ENCODE measurements around the gene CYP3A7.
"Not testable (repeated sequence)": the region's sequence is repeated elsewhere in the genome, so short reads cannot be mapped to it uniquely, and the experiment has no call there.

The CYP3A7 gene

DNA sequence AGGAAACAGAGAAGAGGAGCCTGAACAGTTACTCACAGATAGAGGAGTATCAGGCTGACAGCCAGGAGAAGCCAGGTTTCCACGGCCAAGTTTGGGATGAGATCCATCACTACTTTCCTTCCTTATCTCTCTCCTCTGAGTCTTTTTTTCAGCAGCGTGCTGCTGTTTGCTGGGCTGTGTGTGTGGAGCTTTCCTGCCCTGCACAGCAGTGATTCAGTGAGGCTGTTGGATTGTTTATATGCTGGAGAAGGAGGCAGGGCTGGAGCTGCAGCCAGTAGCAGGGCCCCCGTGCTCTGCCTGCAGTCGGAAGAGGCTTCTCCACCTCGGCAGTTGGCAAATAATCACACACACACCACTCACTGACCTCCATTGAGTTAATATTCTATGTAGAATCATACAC is at the start of gene CYP3A7:
CYP3A7 (minus strand) TSS at position 210 of the 400 bp plus-strand sequence; CDS start at position 107, 103 bp downstream.
- peak; percentile 80 for DNase-seq

- peak; percentile 39 for DNase-seq
These were observed 49.0 kb upstream of the CYP3A7 start, which contains the start of gene CYP3A4 for GRCh38 chr7:99784007-99784406. CYP3A4 (minus strand) TSS chr7:99784184; CDS start chr7:99784081, 103 bp downstream.

- no peak for DNase-seq
These were observed 47.3 kb upstream of the CYP3A7 start for GRCh38 chr7:99782012-99782953.

DNA sequence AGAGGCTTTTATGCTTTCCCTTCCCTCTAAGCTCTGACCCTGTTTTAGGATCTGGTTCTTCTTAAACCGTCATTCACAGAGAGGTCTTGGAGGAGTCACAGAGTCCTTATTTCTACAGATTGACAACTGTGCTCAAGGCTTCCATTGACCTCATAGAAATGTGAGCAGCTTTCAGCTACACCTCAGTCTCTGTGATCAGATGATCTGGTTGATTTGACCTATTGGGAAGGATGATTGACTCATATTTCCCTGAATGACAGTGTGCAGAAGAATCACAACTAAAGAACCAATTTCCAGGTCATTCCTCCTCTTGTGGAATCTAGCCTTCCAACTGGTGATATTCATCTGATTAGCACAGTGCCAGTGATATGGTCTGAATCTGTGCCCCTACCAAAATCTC is 45.6 kb upstream of the CYP3A7 start:
- DNase-seq = no peak

DNA sequence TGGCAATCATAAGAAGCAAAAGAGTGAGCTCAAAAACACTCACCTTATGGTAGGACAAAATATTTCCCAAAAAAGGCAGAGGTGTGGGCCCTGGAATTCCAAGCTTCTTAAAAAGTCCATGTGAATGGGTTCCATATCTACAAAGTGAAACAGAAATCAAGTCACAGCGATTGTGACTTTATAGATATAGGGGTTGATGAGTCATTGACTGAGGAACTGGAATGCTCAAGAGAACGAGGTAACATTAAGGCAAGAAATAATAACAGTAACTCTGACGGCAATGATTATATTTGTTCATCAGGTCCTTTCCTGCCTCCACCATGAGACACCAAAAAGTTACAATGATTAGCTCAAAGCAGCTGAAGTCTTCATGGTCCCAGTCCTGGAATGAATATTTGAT is 45.0 kb upstream of the CYP3A7 start:
- DNase-seq = no peak

GRCh38 chr7:99778880-99779279 is 43.9 kb upstream of the CYP3A7 start:
- no peak for DNase-seq

GRCh38 chr7:99773395-99773794 is 38.4 kb upstream of the CYP3A7 start:
- not testable (repeated sequence) for DNase-seq

DNA sequence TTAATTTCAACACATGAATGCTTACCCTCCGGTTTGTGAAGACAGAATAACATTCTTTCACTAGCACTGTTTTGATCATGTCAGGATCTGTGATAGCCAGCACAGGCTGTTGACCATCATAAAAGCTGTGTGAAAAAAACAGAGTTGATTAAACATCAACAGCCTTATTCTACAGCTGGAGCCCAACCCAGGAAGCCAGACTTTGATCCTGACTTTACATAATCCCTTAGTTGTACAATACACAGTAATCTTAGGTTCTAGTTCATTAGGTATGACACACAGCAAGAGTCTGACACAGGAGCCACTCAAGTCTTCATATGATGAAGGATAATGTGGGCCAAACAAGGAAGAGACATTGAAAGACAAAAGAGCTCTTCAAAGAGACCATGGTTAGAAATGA is 37.6 kb upstream of the CYP3A7 start:
- DNase-seq = no peak

- not testable (repeated sequence) for DNase-seq
These were observed 34.5 kb upstream of the CYP3A7 start for GRCh38 chr7:99769494-99769893.

DNA sequence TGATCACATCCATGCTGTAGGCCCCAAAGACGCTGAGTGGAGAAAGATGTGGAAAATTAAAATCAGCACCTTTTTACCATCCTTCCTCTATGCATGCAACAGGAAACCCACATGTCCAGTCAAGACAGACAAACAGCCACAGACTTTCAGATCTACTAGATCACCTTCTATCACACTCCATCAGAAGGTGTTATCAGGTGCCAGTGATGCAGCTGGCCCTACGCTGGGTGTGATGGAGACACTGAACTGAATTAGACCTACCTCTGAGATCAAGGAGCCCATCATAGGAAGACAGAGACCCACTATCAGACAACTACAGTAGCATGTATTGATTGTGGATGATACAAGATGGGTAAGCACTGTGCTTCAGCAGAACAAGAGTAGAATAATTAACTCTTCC is 33.5 kb upstream of the CYP3A7 start:
- DNase-seq = no peak

GRCh38 chr7:99767662-99768061 is 32.7 kb upstream of the CYP3A7 start:
- DNase-seq = no peak

- peak; percentile 38 for DNase-seq
These were observed 31.6 kb upstream of the CYP3A7 start for GRCh38 chr7:99766484-99767099.

- no peak for DNase-seq
These were observed 29.5 kb upstream of the CYP3A7 start for GRCh38 chr7:99764478-99764877.

- peak; percentile 98 for DNase-seq
These were observed 27.8 kb upstream of the CYP3A7 start for GRCh38 chr7:99762680-99763327.

DNA sequence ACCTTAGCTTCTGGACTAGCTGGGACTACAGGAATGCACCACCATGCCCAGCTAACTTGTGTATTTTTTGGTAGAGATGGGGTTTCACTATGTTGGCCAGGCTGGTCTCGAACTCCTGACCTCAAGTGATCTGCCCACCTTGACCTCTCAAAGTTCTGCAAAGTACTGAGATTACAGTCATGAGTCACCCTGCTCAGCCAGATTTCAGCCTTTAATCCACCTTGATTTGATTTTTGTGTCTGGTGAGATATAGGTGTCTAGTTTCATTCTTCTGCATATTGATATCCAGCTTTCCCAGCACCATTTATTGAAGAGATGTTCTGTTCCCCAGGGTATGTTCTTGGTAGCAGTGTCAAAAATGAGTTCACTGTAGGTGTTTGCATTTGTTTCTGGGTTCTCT is 20.1 kb upstream of the CYP3A7 start:
- no peak for DNase-seq

DNA sequence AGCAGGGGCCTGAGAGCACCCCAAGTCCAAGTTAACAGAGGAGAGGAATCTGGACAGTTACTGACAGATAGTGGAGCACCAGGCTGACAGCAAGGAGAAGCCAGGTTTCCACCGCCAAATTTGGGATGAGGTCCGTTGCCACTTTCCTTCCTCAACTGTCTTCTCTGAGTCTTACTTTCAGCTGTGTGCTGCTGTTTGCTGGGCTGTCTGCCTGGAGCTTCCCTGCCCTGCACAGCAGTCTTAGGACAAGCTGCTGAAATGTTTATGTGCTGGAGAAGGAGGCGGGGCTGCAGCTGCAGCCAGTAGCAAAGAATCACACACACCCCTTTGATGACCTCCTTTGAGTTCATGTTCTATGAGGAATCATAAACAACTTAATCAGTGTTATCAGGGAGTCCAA is 17.4 kb upstream of the CYP3A7 start:
- DNase-seq = peak; percentile 31

- DNase-seq = not testable (repeated sequence)
These were observed 16.5 kb upstream of the CYP3A7 start for GRCh38 chr7:99751322-99752052.

DNA sequence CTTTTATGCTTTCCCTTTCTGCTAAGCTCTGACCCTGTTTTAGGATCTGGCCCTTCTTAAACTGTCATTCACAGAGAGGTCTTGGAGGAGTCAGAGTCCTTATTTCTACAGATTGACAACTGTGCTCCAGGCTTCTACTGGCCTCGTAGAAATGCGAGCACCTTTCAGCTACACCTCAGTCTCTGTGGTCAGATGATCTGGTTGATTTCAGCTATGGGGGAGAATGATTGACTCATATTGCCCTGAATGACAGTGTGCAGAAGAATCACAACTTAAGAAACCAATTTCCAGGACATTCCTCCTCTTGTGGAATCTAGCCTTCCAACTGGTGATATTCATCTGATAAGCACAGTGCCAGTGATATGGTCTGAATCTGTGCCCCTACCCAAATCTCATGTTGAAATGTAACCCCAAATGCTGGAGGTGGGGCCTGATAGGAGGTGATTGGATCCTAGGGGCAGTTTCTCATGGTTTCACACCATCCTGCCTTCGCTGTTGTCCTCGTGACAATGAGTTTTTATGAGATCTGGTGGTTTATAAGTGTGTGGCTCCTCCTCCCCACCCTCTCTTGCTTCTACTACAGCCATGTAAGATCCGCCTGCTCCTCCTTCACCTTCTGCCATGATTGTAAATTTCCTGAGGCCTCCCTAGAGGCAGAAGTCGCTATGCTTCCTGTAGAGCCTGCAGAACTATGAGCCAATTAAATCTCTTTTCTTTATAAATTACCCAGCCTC is 14.0 kb upstream of the CYP3A7 start:
- DNase-seq = no peak

DNA sequence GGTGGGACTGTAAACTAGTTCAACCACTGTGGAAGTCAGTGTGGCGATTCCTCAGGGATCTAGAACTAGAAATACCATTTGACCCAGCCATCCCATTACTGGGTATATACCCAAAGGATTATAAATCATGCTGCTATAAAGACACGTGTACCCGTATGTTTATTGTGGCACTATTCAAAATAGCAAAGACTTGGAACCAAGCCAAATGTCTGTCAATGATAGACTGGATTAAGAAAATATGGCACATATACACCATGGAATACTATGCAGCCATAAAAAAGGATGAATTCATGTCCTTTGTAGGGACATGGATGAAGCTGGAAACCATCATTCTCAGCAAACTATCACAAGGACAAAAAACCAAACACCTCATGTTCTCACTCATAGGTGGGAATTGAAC is 11.9 kb upstream of the CYP3A7 start:
- DNase-seq = not testable (repeated sequence)

DNA sequence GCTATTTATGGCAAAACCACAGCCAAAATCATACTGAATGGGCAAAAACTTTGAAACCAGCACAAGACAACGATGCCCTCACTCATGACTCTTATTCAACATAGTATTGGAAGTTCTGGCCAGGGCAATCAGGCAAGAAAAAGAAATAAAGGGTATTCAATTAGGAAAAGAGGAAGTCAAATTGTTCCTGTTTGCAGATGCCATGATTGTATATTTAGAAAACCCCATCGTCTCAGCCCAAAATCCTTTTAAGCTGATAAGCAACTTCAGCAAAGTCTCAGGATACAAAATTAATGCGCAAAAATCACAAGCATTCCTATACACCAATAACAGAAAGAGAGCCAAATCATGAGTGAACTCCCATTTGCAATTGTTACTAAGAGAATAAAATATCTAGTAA is 10.4 kb upstream of the CYP3A7 start:
- not testable (repeated sequence) for DNase-seq

GRCh38 chr7:99742737-99743394 is 7.9 kb upstream of the CYP3A7 start:
- no peak for DNase-seq

GRCh38 chr7:99741441-99741795 is 6.4 kb upstream of the CYP3A7 start:
- DNase-seq = no peak

Data from NCI-H226 (cell line).